ENCODE measurements around the gene SBF1.

Gene SBF1

DNA sequence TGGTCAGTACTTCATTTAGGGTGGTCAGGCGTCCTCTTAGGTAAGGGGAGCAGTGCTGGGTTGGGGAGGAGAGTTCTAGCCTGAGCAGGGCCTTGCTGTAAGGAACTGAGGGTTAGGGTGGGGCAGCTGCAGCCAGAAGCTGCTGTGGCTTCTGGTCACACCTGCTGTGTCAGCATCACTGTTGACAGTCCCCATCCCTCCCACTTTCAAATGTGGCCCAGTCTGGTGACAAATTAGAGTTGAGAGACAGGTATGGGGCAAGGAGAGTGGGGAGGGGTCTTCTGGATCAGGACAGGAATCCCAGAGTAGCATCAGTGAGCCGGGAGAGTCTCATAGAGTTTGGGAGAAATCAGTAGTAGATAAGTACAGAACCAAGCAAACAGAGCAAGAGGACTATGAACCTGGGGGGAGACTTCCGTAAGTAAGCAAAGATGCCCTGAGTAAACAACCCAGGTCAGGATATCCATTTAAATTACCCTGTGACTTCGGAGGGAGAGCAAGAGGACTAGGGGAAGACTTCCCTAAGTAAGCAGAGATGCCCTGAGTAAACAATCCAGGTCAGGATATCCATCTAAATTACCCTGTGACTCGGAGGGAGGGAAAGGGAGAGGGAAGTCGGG, 78.0 kb downstream of the SBF1 start:
- DNase-seq = no peak
